Adrenal gland (tissue), 12 donors: ENCODE results near the gene NUP62. TPM values are rescaled to one million over a fixed set of nuclear protein-coding genes. Genes with fewer than 3 reads are reported as not detected.

ENCODE experiments used
- DNase-seq, 7 donors: peaks; one replicate each; pipeline ENCODE4 v3.0.0-alpha.2; 2019 to 2020
- H3K27ac ChIP-seq, 5 donors: fragments of 200-600 bp; sonication (generic) in 4 of 5; 1 replicate in 3 of 5; 2 replicates in 2 of 5; pipeline versions ENCODE4 v1.5.1 to v1.8.0; 2016 to 2020; ENCODE audit warnings: mild to moderate bottlenecking in 1 of 5
- H3K27me3 ChIP-seq: fragments of 200-600 bp; 2 replicates; pipeline ENCODE4 v1.8.0; 2021
- H3K36me3 ChIP-seq, 2 donors: fragments of 200-600 bp; replicated peaks in 1 of 2; 1 replicate in 1 of 2; 2 replicates in 1 of 2; pipeline versions ENCODE4 v1.5.1 to v1.8.0; 2018 to 2022
- H3K4me1 ChIP-seq, 2 donors: fragments of 200-600 bp; replicated peaks in 1 of 2; 1 replicate in 1 of 2; 2 replicates in 1 of 2; pipeline versions ENCODE4 v1.5.1 to v1.8.0; 2018 to 2021
- H3K4me3 ChIP-seq, 4 donors: fragments of 200-600 bp; sonication (generic) in 3 of 4; one replicate each; pipeline ENCODE4 v1.5.1; 2016 to 2018
- H3K9me3 ChIP-seq, 3 donors: fragments of 200-600 bp; sonication (generic) in 1 of 3; replicated peaks in 1 of 3; 1 replicate in 2 of 3; 2 replicates in 1 of 3; pipeline versions ENCODE4 v1.5.1 to v1.8.0; 2016 to 2021
- CTCF ChIP-seq, 6 experiments: fragments of 450-650 bp in 4 of 6; fragments of 200-600 bp in 2 of 6; sonication (generic) in 1 of 6; IDR thresholded peaks; 1 replicate in 5 of 6; 2 replicates in 1 of 6; pipeline versions ENCODE4 v1.5.1 to v1.8.0; 2016 to 2021; ENCODE audit warnings: antibody characterized with exemption in 6 of 6, mild to moderate bottlenecking in 2 of 6, moderate library complexity in 1 of 6
- POLR2A ChIP-seq, 2 donors: fragments of 450-650 bp; IDR thresholded peaks; one replicate each; pipeline ENCODE4 v1.6.1; 2017; ENCODE audit warnings: antibody characterized with exemption in 2 of 2, mild to moderate bottlenecking in 2 of 2, moderate library complexity in 1 of 2
- WGBS, 4 donors: extraction: QIAGEN DNeasy Blood & Tissue Kit in 2 of 4; methylation state at CpG; one replicate each; pipeline versions ENCODE4 v1.1.5 to v1.1.7; 2013 to 2017; 5-methylcytosine and 5-hydroxymethylcytosine counted together
- intact Hi-C, 2 donors: fragments of 100-400 bp; cut with DNase I; formaldehyde crosslinking; loops; one replicate each; pipeline versions ENCODE4 v1.14.1 to v1.15.0; 2022 to 2023
- polyA plus RNA-seq, 3 donors: library from polyadenylated mRNA; stranded (reverse); fragments of 200-250 nt in 2 of 3; fragments of 350-450 nt in 1 of 3; fragmentation: Illumina TruSeq in 1 of 3; extraction: RNeasy Lipid Tissue Mini Kit (QIAGEN cat#74804) in 1 of 3; gene quantifications; one replicate each; pipeline ENCODE4 v1.2.3, GENCODE V29; 2013 to 2014
- total RNA-seq, 9 donors: library from RNA; depleted of rRNA in 4 of 9; stranded (reverse); fragments of >200 nt in 4 of 9; fragments of 120-200 nt in 1 of 9; fragmentation: NEBNext Ultra II Directional in 1 of 9; extraction: Animal tissue kit (Norgen Biotek cat#: 25700) in 1 of 9; gene quantifications; one replicate each; pipeline versions ENCODE4 v1.1.0 to v1.2.4, GENCODE V29; 2013 to 2023
- donor health status: healthy with polysubstance abuse.
- donor health status: Bipolar disorder and iron deficiency.
- donor health status: DM: yes; HTN: yes; CAD: no.
- donor health status: DM: no; HTN: no; CAD: no.
- donor health status: DM: no; HTN: no; CAD: no.
- donor health status: DM: yes; HTN: yes; CAD: no.

Gene NUP62
- total and polyA plus RNA-seq, 12 donors: 26.4 to 71.8 (median 48.3) TPM

GRCh38 chr19:49913720-49914119, 15.6 kb downstream of the NUP62 start:
- 92 to 97% (median 93%) methylated on average over 10 of the region's 10 CpGs for WGBS, 4 donors
- Histone ChIP-seq H3K27ac (no peak overlapping the region), H3K4me1 (peaks cover 0 to 10% of the 10 kb centered on the region in 2 donors), H3K4me3 (no peak overlapping the region), H3K36me3 (peaks cover 0 to 21% of the 10 kb centered on the region in 2 donors), H3K9me3 (no peaks in the 10 kb centered on the region), H3K27me3 (no peaks in the 10 kb centered on the region)
- TF ChIP-seq CTCF (IDR thresholded peaks at IDR 0.05): no peak
- TF ChIP-seq POLR2A (IDR thresholded peaks at IDR 0.05): no peak
- no peak for DNase-seq
- intact Hi-C loops: no loop called here

- Histone ChIP-seq H3K4me1 (peaks cover 0 to 10% of the 10 kb centered on the region in 2 donors), H3K27me3 (no peaks in the 10 kb centered on the region), H3K4me3 (no peak overlapping the region), H3K36me3 (peaks cover 0 to 23% of the 10 kb centered on the region in 2 donors), H3K27ac (no peak overlapping the region), H3K9me3 (no peaks in the 10 kb centered on the region)
- 89 to 93% (median 90%) methylated on average over 19 to 21 of the region's 21 CpGs for WGBS, 4 donors
- TF ChIP-seq POLR2A (IDR thresholded peaks at IDR 0.05) (no peak), CTCF (IDR thresholded peaks at IDR 0.05) (no peak)
- no peak for DNase-seq
- intact Hi-C loops: no loop called here
Observed at GRCh38 chr19:49912965-49913685, 16.2 kb downstream of the NUP62 start.

- TF ChIP-seq CTCF (IDR thresholded peaks at IDR 0.05) (no peak), POLR2A (IDR thresholded peaks at IDR 0.05) (no peak)
- no peak overlapping the region for H3K4me3 ChIP-seq
- 58 to 71% (median 66%) methylated on average over 5 to 9 of the region's 9 CpGs for WGBS, 4 donors
- intact Hi-C loops: no loop called here
- no peaks in the 10 kb centered on the region for H3K27me3 ChIP-seq
- H3K9me3 ChIP-seq: no peaks in the 10 kb centered on the region
- H3K4me1 ChIP-seq: peaks cover 0 to 10% of the 10 kb centered on the region in 2 donors
- DNase-seq: no peak
- peak overlapping the region in 2 of 5 donors; percentile 29 to 34 for H3K27ac ChIP-seq
- peaks cover 0 to 32% of the 10 kb centered on the region in 2 donors for H3K36me3 ChIP-seq
Observed at GRCh38 chr19:49911381-49912145, 17.7 kb downstream of the NUP62 start.

- peaks cover 0 to 31% of the 10 kb centered on the region in 2 donors for H3K36me3 ChIP-seq
- no peak for DNase-seq
- H3K4me3 ChIP-seq: no peak overlapping the region
- no peak overlapping the region for H3K27ac ChIP-seq
- intact Hi-C loops: no loop called here
- peaks cover 0 to 10% of the 10 kb centered on the region in 2 donors for H3K4me1 ChIP-seq
- WGBS, 4 donors: 88 to 100% (median 96%) methylated on average over 2 to 5 of the region's 5 CpGs
- TF ChIP-seq CTCF (IDR thresholded peaks at IDR 0.05): no peak
- TF ChIP-seq POLR2A (IDR thresholded peaks at IDR 0.05): no peak
- no peaks in the 10 kb centered on the region for H3K9me3 ChIP-seq
- no peaks in the 10 kb centered on the region for H3K27me3 ChIP-seq
Observed at GRCh38 chr19:49910179-49910578, 19.1 kb downstream of the NUP62 start.
